HFF-Myc (cell line): Measurements from ENCODE around the gene TRIM34.
A peak's percentile ranks its signal among the peaks of the same experiment; 100 is the strongest.

ENCODE experiments used
- DNase-seq: peaks from one replicate; pipeline ENCODE4 v3.0.0-alpha.2; 2011; ENCODE audit warnings: low read depth; ENCODE audit errors: extremely low read depth
- H3K4me3 ChIP-seq: replicated peaks from 2 replicates; pipeline ENCODE4 v1.5.1; 2011; ENCODE audit warnings: low read depth, mild to moderate bottlenecking, control low read depth, low read length
- TF ChIP-seq, protein P1 (sequence below): IDR thresholded peaks from 2 replicates; pipeline ENCODE4 v1.5.1; 2012; ENCODE audit warnings: mild to moderate bottlenecking, low read depth, low read length, control low read depth; ENCODE audit errors: missing control alignments

The TRIM34 gene

DNA sequence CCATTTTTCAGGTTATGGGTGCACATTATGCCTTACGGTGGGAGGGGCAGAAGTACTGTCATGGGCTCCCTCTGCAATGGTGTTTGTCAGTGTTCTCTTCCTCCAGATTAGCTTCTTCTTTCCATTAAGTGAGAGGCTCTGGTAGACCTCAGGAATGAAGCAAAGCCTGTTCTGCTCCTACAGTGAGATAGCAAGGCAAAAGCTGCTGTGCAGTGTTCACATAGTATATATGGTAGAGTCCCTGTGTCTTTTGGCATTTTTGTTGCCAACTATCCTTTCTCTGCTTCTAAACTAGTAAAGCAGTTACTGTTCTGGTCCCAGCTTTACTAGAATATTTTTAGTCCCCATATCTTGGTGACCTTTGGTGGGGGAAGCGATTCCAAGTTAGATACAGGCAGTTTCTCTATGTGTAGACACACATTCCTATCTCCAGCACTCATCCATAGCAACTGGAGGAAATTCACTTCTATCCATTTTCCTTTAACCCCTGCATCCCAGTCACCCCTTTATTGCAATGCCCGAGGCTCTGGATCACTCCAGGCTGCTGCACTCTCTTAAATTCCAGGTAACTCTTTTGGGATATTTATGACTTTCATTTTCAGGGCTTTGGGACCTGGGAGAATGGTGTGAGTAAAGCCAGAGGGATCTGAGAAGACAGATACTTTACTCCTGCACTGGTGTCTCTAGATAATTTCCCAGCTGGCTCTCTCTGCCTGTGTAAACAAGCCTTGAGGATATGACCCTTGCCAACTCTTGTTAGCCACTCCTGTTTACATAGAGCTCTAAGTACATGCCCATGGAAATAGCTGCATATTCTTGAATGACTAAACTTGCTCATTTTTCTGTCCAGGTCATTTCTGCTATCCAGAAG lies 3.9 kb upstream of the TRIM34 start:
- no peak for DNase-seq
- TF ChIP-seq, protein P1, sequence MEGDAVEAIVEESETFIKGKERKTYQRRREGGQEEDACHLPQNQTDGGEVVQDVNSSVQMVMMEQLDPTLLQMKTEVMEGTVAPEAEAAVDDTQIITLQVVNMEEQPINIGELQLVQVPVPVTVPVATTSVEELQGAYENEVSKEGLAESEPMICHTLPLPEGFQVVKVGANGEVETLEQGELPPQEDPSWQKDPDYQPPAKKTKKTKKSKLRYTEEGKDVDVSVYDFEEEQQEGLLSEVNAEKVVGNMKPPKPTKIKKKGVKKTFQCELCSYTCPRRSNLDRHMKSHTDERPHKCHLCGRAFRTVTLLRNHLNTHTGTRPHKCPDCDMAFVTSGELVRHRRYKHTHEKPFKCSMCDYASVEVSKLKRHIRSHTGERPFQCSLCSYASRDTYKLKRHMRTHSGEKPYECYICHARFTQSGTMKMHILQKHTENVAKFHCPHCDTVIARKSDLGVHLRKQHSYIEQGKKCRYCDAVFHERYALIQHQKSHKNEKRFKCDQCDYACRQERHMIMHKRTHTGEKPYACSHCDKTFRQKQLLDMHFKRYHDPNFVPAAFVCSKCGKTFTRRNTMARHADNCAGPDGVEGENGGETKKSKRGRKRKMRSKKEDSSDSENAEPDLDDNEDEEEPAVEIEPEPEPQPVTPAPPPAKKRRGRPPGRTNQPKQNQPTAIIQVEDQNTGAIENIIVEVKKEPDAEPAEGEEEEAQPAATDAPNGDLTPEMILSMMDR = no peak
- H3K4me3 ChIP-seq = no peak overlapping the region

DNA sequence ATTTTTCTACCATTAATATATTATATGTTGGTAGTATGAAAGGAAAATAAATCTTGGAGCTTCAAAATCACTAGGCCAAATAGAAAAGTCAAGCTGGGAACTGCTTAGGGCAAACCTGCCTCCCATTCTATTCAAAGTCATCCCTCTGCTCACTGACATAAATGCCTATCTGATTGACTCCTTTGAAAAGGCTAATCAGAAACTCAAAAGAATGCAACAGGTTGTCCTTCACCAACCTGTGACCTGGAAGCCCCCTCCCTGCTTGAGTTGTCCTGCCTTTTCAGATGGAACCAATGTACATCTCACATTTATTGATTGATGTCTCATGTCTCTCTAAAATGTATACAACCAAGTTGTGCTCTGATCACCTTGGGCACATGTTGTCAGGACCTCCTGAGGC lies 3.2 kb upstream of the TRIM34 start:
- TF ChIP-seq, protein P1 = no peak
- H3K4me3 ChIP-seq = no peak overlapping the region

DNA sequence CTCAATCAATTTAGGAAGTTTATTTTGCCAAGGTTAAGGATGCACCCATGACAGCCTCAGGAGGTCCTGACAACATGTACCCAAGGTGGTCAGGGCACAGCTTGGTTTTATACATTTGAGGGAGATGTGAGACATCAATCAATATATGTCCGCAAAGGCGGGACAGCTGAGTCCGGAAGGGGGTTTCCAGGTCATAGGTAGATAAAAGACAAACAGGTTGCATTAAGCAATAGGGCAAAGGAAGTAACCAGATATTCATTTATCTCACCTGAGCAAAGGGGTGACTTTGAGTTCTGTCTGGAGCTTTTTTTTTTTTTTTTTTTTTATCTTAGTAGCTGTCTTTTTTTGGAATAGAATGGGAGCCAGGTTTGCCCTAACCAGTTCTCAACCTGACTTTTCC lies 2.0 kb upstream of the TRIM34 start:
- no peak for DNase-seq
- no peak overlapping the region for H3K4me3 ChIP-seq
- TF ChIP-seq, protein P1 = no peak

More for the DNA sequence above, 3.2 kb upstream of the TRIM34 start:
- no peak for DNase-seq

- TF ChIP-seq, protein P1 = no peak
- no peak for DNase-seq
- peak overlapping the region; percentile 38 for H3K4me3 ChIP-seq
These were observed 480 bp downstream of the TRIM34 start for GRCh38 chr11:5625281-5625680.

DNA sequence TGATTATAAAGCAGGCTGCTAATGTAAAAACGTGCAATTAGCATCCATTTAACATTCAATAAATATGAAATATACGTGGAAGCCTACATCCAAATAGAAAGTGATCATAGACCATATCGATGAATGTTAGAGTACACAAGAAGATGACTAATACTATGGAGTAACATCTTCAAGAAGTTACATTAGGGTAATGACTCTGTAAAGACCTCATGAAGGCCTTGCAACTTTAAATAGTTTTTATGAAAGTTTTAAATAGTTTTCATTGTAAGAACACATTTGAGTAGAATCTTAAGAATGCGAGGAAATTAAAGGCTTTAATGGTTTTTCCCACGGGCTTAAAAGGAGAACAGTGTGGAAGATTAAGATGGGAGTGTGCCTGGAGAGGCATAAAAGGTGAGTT lies 1.4 kb downstream of the TRIM34 start:
- no peak for DNase-seq
- TF ChIP-seq, protein P1 = no peak
- H3K4me3 ChIP-seq = no peak overlapping the region

DNA sequence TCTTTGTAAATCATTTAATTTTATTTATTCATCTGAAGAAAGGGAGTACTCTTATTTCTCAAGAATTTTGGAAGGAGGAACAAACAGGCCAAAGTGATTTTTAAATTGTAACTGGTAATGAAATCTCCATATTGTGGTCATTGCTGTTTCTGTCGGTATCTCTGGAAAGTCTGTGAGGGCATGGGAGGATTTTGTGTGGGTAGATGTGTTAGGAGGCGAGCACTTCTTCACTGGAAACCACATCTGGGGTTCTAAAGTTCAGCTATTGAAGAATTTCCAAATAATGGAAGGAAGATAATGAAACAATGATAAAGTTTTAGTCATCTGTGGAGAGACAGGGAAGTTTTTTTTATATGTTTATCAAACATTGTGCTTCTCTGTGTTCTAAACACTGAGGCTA lies 6.6 kb downstream of the TRIM34 start:
- TF ChIP-seq, protein P1 = no peak

More for the DNA sequence above, 6.6 kb downstream of the TRIM34 start:
- no peak overlapping the region for H3K4me3 ChIP-seq
- DNase-seq = no peak
